DOHH2 (cell line): ENCODE data around the gene SLC6A11.

ENCODE experiments used
- H3F3A ChIP-seq: fragments of 200-600 bp; sonication (generic), shearing (Covaris generic); 2 replicates; pipeline ENCODE4 v1.6.0; 2016; ENCODE audit warnings: antibody characterized with exemption, mild to moderate bottlenecking; ENCODE audit not compliant: control insufficient read depth, insufficient read depth
- H3K27ac ChIP-seq: fragments of 200-600 bp; sonication (generic); 2 replicates; pipeline ENCODE4 v1.5.1; 2014; ENCODE audit warnings: low read depth, mild to moderate bottlenecking, low read length, moderate library complexity
- H3K27me3 ChIP-seq: fragments of 200-600 bp; sonication (generic); 2 replicates; pipeline ENCODE4 v1.6.1; 2014; ENCODE audit warnings: mild to moderate bottlenecking, low read length, mixed read lengths; ENCODE audit not compliant: control insufficient read depth
- H3K36me3 ChIP-seq: fragments of 200-600 bp; sonication (generic); 2 replicates; pipeline ENCODE4 v1.6.1; 2014; ENCODE audit warnings: mild to moderate bottlenecking, low read length, moderate library complexity, mixed read lengths; ENCODE audit not compliant: control insufficient read depth
- H3K4me1 ChIP-seq: fragments of 200-600 bp; sonication (generic); 2 replicates; pipeline ENCODE4 v1.6.1; 2014; ENCODE audit warnings: mild to moderate bottlenecking, low read length, mixed read lengths; ENCODE audit not compliant: control insufficient read depth
- H3K4me2 ChIP-seq: fragments of 200-600 bp; sonication (generic); 2 replicates; pipeline ENCODE4 v1.6.0; 2014; ENCODE audit warnings: mild to moderate bottlenecking, low read length, moderate library complexity
- H3K4me3 ChIP-seq: fragments of 200-600 bp; sonication (generic); 2 replicates; pipeline ENCODE4 v1.5.1; 2014; ENCODE audit warnings: mild to moderate bottlenecking, low read length, mixed read lengths
- H3K79me2 ChIP-seq: fragments of 200-600 bp; sonication (generic); 2 replicates; pipeline ENCODE4 v1.6.1; 2014; ENCODE audit warnings: mild to moderate bottlenecking, low read length, mixed read lengths; ENCODE audit not compliant: control insufficient read depth
- H3K9me2 ChIP-seq: fragments of 200-600 bp; sonication (generic); replicated peaks from 2 replicates; pipeline ENCODE4 v1.6.1; 2014; ENCODE audit warnings: mild to moderate bottlenecking, low read length, mixed read lengths; ENCODE audit not compliant: control insufficient read depth
- H3K9me3 ChIP-seq: fragments of 200-600 bp; sonication (generic); 2 replicates; pipeline ENCODE4 v1.6.1; 2014; ENCODE audit warnings: antibody characterized with exemption, low read length, mixed read lengths; ENCODE audit not compliant: control insufficient read depth, insufficient read depth
- H4K20me1 ChIP-seq: fragments of 200-600 bp; sonication (generic); 2 replicates; pipeline ENCODE4 v1.6.0; 2014; ENCODE audit warnings: low read depth, mild to moderate bottlenecking, antibody characterized with exemption, low read length, moderate library complexity; ENCODE audit not compliant: control insufficient read depth, insufficient read depth
- CTCF ChIP-seq: fragments of 200-600 bp; sonication (generic); IDR thresholded peaks from one replicate; pipeline ENCODE4 v1.5.1; 2014; ENCODE audit warnings: antibody characterized with exemption, mild to moderate bottlenecking, low read depth, low read length; ENCODE audit not compliant: poor library complexity, severe bottlenecking
- EZH2phosphoT487 ChIP-seq: fragments of 200-600 bp; sonication (generic); IDR thresholded peaks from 2 replicates; pipeline ENCODE4 v1.6.1; 2017; ENCODE audit warnings: borderline replicate concordance, mild to moderate bottlenecking, antibody characterized with exemption, low read length, moderate library complexity, mixed read lengths

The SLC6A11 gene

GRCh38 chr3:10870296-10870695 lies 54.3 kb downstream of the SLC6A11 start:
- Histone ChIP-seq H4K20me1 (no peaks in the 10 kb centered on the region), H3K27me3 (no peaks in the 10 kb centered on the region; the same call in 1 of the 2 replicates), H3K36me3 (no peaks in the 10 kb centered on the region), H3F3A (no peaks in the 10 kb centered on the region), H3K4me1 (no peaks in the 10 kb centered on the region), H3K27ac (no peak overlapping the region), H3K4me2 (no peak overlapping the region), H3K4me3 (no peak overlapping the region), H3K9me2 (no peaks in the 10 kb centered on the region), H3K9me3 (no peaks in the 10 kb centered on the region), H3K79me2 (no peaks in the 10 kb centered on the region)
- no peak for TF ChIP-seq CTCF
- no peak for TF ChIP-seq EZH2phosphoT487

GRCh38 chr3:10873415-10873814 lies 57.4 kb downstream of the SLC6A11 start:
- H3K4me3 ChIP-seq: no peak overlapping the region
- no peaks in the 10 kb centered on the region for H4K20me1 ChIP-seq
- H3K4me1 ChIP-seq: no peaks in the 10 kb centered on the region
- no peaks in the 10 kb centered on the region for H3F3A ChIP-seq
- TF ChIP-seq EZH2phosphoT487: no peak
- TF ChIP-seq CTCF: no peak
- no peaks in the 10 kb centered on the region for H3K9me3 ChIP-seq
- H3K27ac ChIP-seq: no peak overlapping the region
- no peaks in the 10 kb centered on the region; the same call in 1 of the 2 replicates for H3K27me3 ChIP-seq
- H3K4me2 ChIP-seq: no peak overlapping the region
- no peaks in the 10 kb centered on the region for H3K36me3 ChIP-seq
- H3K79me2 ChIP-seq: no peaks in the 10 kb centered on the region
- H3K9me2 ChIP-seq: no peaks in the 10 kb centered on the region

GRCh38 chr3:10875914-10876313 lies 59.9 kb downstream of the SLC6A11 start:
- no peaks in the 10 kb centered on the region for H4K20me1 ChIP-seq
- H3K79me2 ChIP-seq: no peaks in the 10 kb centered on the region
- no peaks in the 10 kb centered on the region for H3K9me3 ChIP-seq
- no peaks in the 10 kb centered on the region for H3K36me3 ChIP-seq
- no peak overlapping the region for H3K4me2 ChIP-seq
- no peaks in the 10 kb centered on the region for H3F3A ChIP-seq
- H3K4me1 ChIP-seq: no peaks in the 10 kb centered on the region
- TF ChIP-seq CTCF: no peak
- H3K27ac ChIP-seq: no peak overlapping the region
- H3K27me3 ChIP-seq: no peaks in the 10 kb centered on the region; the same call in 1 of the 2 replicates
- H3K9me2 ChIP-seq: no peaks in the 10 kb centered on the region
- no peak overlapping the region for H3K4me3 ChIP-seq

- Histone ChIP-seq H4K20me1 (no peaks in the 10 kb centered on the region), H3K4me1 (no peaks in the 10 kb centered on the region), H3K4me3 (no peak overlapping the region), H3K27me3 (no peaks in the 10 kb centered on the region; the same call in 1 of the 2 replicates), H3F3A (no peaks in the 10 kb centered on the region), H3K9me2 (no peaks in the 10 kb centered on the region), H3K27ac (no peak overlapping the region), H3K9me3 (no peaks in the 10 kb centered on the region), H3K4me2 (no peak overlapping the region), H3K36me3 (no peaks in the 10 kb centered on the region), H3K79me2 (no peaks in the 10 kb centered on the region)
- no peak for TF ChIP-seq EZH2phosphoT487
- TF ChIP-seq CTCF: no peak
These were observed 60.6 kb downstream of the SLC6A11 start for GRCh38 chr3:10876661-10877060.
